C4-2B (cell line): Measurements from ENCODE around the gene DYRK1A.

Experiments
- ZFX ChIP-seq: fragments of 450-650 bp; IDR thresholded peaks from 2 replicates; pipeline ENCODE4 v1.6.1; 2017
- TF ChIP-seq, protein P1 (sequence below): fragments of 450-650 bp; conservative IDR thresholded peaks from 2 replicates; pipeline ENCODE4 v1.5.1; 2017; ENCODE audit warnings: mild to moderate bottlenecking

DNA sequence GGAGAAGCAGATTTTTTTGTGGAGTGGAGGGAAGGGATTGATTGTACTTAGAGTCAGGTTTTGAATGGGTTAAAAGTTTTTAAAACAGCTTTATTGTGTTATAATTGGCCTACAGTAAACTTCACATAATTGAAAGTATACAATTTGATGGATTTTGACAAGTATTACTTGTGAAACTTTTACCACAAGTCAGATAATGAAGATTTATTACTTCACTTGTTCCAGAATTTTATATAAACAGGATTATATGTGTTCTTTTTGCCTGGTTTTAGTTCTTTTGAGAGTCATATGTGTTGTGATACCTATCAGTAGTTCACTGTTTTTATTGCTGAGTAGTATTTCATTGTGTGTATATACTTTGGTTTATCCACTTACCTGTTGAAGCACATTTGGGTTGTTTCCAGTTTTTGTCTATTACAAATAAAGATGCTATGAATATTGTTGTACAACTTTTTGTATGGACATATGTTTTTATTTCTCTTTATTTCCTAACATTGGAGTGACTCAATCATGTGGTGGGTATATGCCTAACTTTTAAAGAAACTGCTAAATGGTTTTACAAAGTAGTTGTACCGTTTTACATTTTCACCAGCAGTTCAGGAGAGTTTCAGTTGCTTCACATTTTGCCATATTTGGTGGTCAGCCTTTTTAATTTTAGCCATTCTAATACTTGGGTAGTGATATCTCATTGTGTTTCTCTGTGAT, 71.0 kb downstream of the DYRK1A start:
- TF ChIP-seq, protein P1, sequence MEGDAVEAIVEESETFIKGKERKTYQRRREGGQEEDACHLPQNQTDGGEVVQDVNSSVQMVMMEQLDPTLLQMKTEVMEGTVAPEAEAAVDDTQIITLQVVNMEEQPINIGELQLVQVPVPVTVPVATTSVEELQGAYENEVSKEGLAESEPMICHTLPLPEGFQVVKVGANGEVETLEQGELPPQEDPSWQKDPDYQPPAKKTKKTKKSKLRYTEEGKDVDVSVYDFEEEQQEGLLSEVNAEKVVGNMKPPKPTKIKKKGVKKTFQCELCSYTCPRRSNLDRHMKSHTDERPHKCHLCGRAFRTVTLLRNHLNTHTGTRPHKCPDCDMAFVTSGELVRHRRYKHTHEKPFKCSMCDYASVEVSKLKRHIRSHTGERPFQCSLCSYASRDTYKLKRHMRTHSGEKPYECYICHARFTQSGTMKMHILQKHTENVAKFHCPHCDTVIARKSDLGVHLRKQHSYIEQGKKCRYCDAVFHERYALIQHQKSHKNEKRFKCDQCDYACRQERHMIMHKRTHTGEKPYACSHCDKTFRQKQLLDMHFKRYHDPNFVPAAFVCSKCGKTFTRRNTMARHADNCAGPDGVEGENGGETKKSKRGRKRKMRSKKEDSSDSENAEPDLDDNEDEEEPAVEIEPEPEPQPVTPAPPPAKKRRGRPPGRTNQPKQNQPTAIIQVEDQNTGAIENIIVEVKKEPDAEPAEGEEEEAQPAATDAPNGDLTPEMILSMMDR, result no peak
- TF ChIP-seq ZFX, result no peak
